Body of pancreas (tissue), 4 donors: ENCODE results near the gene DSP. TPM values are rescaled to one million over a fixed set of nuclear protein-coding genes. Genes with fewer than 3 reads are reported as not detected.

Source experiments
- ATAC-seq: fragments of 150-250 bp; one replicate; pipeline ENCODE4 v1.9.1; 2016
- DNase-seq, 4 donors: peaks; one replicate each; pipeline ENCODE4 v3.0.0-alpha.2; 2019
- H3K27ac ChIP-seq, 4 donors: fragments of 200-600 bp; sonication (generic); 1 replicate in 3 of 4; 2 replicates in 1 of 4; pipeline versions ENCODE4 v1.5.1 to v1.6.1; 2016 to 2019; ENCODE audit warnings: mild to moderate bottlenecking in 1 of 4, mixed read lengths in 1 of 4, moderate library complexity in 1 of 4
- H3K27me3 ChIP-seq, 2 donors: fragments of 200-600 bp; sonication (generic); one replicate each; pipeline ENCODE4 v1.6.0; 2016; ENCODE audit warnings: mild to moderate bottlenecking in 1 of 2
- H3K36me3 ChIP-seq, 2 donors: fragments of 200-600 bp; sonication (generic); replicated peaks in 1 of 2; 2 replicates each; pipeline ENCODE4 v1.5.1; 2016; ENCODE audit warnings: low read depth in 2 of 2; ENCODE audit not compliant: insufficient read depth in 1 of 2
- H3K4me1 ChIP-seq: fragments of 200-600 bp; sonication (generic); one replicate; pipeline ENCODE4 v1.6.0; 2016
- H3K4me3 ChIP-seq, 2 donors: fragments of 200-600 bp; sonication (generic); 1 replicate in 1 of 2; 2 replicates in 1 of 2; pipeline ENCODE4 v1.5.1; 2016 to 2019
- H3K9me3 ChIP-seq, 3 donors: fragments of 200-600 bp; sonication (generic); 1 replicate in 2 of 3; 2 replicates in 1 of 3; pipeline ENCODE4 v1.5.1; 2016
- POLR2A ChIP-seq, 3 donors: fragments of 450-650 bp; IDR thresholded peaks; one replicate each; pipeline ENCODE4 v1.6.1; 2016; ENCODE audit warnings: antibody characterized with exemption in 3 of 3, mild to moderate bottlenecking in 2 of 3
- WGBS, 2 donors: methylation state at CpG; one replicate each; pipeline ENCODE4 v1.1.5; 2017; 5-methylcytosine and 5-hydroxymethylcytosine counted together
- intact Hi-C: fragments of 100-400 bp; cut with DNase I; formaldehyde crosslinking; loops from one replicate; pipeline ENCODE4 v1.15.1; 2023
- total RNA-seq, 2 donors: library from RNA; depleted of rRNA; stranded (reverse); fragments of >200 nt; gene quantifications; one replicate each; pipeline ENCODE4 v1.1.0, GENCODE V29; 2016
- TF ChIP-seq, protein P1 (sequence below), 7 experiments: fragments of 450-650 bp in 4 of 7; fragments of 200-600 bp in 3 of 7; sonication (generic) in 3 of 7; IDR thresholded peaks; one replicate each; pipeline ENCODE4 v1.5.1; 2016 to 2019; ENCODE audit warnings: antibody characterized with exemption in 7 of 7

Gene DSP
- total RNA-seq, 2 donors from 2014 or later = 85.0 to 127 TPM

DNA sequence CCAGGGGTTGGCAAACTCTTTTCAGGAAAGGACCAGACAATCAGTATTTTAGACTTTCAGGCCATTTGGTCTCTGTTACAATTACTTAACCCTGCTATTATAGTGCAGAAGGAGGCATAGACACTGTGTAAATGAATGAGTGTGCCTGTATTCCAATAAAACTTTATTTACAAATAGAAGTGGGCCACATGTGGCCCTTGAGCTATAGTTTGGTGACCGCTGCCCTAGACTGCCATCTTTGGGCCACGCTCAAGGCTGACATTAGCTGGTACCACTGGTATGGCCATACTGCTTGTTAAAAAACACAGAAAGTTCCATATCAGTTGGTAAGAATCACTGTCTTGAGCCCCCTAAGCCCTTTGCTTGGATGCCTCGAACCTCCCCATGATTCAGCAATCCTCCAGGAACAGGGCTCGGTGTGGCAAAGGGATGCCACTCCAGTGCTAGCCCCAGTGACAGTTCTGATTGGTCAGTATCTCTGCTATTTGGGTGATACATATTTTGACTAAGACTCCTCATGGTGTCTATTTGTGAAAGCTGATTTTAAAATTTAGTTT is 25.2 kb downstream of the DSP start:
- Histone ChIP-seq H3K4me3 (no peak overlapping the region), H3K9me3 (no peaks in the 10 kb centered on the region), H3K4me1 (peaks cover 13% of the 10 kb centered on the region), H3K36me3 (peaks cover 42 to 54% of the 10 kb centered on the region in 2 donors), H3K27ac (no peak overlapping the region), H3K27me3 (no peaks in the 10 kb centered on the region)
- TF ChIP-seq POLR2A (IDR thresholded peaks at IDR 0.05) = no peak
- TF ChIP-seq, protein P1, sequence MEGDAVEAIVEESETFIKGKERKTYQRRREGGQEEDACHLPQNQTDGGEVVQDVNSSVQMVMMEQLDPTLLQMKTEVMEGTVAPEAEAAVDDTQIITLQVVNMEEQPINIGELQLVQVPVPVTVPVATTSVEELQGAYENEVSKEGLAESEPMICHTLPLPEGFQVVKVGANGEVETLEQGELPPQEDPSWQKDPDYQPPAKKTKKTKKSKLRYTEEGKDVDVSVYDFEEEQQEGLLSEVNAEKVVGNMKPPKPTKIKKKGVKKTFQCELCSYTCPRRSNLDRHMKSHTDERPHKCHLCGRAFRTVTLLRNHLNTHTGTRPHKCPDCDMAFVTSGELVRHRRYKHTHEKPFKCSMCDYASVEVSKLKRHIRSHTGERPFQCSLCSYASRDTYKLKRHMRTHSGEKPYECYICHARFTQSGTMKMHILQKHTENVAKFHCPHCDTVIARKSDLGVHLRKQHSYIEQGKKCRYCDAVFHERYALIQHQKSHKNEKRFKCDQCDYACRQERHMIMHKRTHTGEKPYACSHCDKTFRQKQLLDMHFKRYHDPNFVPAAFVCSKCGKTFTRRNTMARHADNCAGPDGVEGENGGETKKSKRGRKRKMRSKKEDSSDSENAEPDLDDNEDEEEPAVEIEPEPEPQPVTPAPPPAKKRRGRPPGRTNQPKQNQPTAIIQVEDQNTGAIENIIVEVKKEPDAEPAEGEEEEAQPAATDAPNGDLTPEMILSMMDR (IDR thresholded peaks at IDR 0.05) = no peak
- no peak for ATAC-seq
- DNase-seq = no peak
- intact Hi-C loops = no loop called here
- WGBS, 2 donors = 96 to 100% methylated on average over 4 of the region's 4 CpGs

- Histone ChIP-seq H3K27me3 (no peaks in the 10 kb centered on the region), H3K9me3 (no peaks in the 10 kb centered on the region), H3K27ac (no peak overlapping the region), H3K4me3 (no peak overlapping the region), H3K4me1 (peaks cover under 1% of the 10 kb centered on the region), H3K36me3 (peaks cover 55 to 64% of the 10 kb centered on the region in 2 donors)
- ATAC-seq (no peak), DNase-seq (no peak)
- 72 to 77% methylated on average over 3 of the region's 3 CpGs for WGBS, 2 donors
- TF ChIP-seq, protein P1 (IDR thresholded peaks at IDR 0.05) = no peak
- no peak for TF ChIP-seq POLR2A (IDR thresholded peaks at IDR 0.05)
- intact Hi-C loops = no loop called here
Measured at GRCh38 chr6:7568021-7568420, 26.6 kb downstream of the DSP start.

DNA sequence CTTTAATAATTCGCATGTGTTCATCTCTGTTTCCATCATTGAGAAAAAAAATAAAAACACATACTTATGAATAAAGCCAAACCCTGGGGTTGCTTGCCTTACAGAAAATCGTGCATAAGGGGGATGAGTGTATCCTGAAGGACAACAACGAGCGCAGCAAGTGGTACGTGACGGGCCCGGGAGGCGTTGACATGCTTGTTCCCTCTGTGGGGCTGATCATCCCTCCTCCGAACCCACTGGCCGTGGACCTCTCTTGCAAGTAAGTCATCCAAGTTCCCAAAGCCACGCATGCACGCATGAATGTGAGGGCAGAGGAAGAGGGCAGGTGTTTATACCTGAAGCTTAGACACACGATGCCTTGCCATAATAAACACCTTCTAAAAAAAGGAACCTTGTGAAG is 27.6 kb downstream of the DSP start:
- no peak for DNase-seq
- no peak for ATAC-seq
- Histone ChIP-seq H3K36me3 (peaks cover 57 to 64% of the 10 kb centered on the region in 2 donors), H3K4me1 (no peaks in the 10 kb centered on the region), H3K27ac (no peak overlapping the region), H3K4me3 (no peak overlapping the region), H3K27me3 (no peaks in the 10 kb centered on the region), H3K9me3 (no peaks in the 10 kb centered on the region)
- TF ChIP-seq, protein P1 (IDR thresholded peaks at IDR 0.05) = no peak
- no peak for TF ChIP-seq POLR2A (IDR thresholded peaks at IDR 0.05)
- 92 to 93% methylated on average over 13 of the region's 13 CpGs for WGBS, 2 donors
- intact Hi-C loops = no loop called here

- Histone ChIP-seq H3K27me3 (no peaks in the 10 kb centered on the region), H3K27ac (no peak overlapping the region), H3K36me3 (peaks cover 49 to 70% of the 10 kb centered on the region in 2 donors), H3K9me3 (no peaks in the 10 kb centered on the region), H3K4me1 (no peaks in the 10 kb centered on the region), H3K4me3 (no peak overlapping the region)
- no peak for DNase-seq
- TF ChIP-seq, protein P1 (IDR thresholded peaks at IDR 0.05) = no peak
- no peak for TF ChIP-seq POLR2A (IDR thresholded peaks at IDR 0.05)
- WGBS, 2 donors = 86 to 87% methylated on average over 9 of the region's 9 CpGs
- ATAC-seq = no peak
- intact Hi-C loops = loop anchor here (10.0 kb wide), 2 partner anchors 158 to 268 kb away; no protein-coding TSS in a partner anchor
Measured at GRCh38 chr6:7572213-7572943, 30.9 kb downstream of the DSP start.
